ENCODE measurements around the gene TAF10. TPM values are rescaled to one million over a fixed set of nuclear protein-coding genes. Genes with fewer than 3 reads are reported as not detected.

The TAF10 gene
- total RNA-seq, 6 experiments from 2014 or later, result 47.3 to 81.9 (median 60.4) TPM

DNA sequence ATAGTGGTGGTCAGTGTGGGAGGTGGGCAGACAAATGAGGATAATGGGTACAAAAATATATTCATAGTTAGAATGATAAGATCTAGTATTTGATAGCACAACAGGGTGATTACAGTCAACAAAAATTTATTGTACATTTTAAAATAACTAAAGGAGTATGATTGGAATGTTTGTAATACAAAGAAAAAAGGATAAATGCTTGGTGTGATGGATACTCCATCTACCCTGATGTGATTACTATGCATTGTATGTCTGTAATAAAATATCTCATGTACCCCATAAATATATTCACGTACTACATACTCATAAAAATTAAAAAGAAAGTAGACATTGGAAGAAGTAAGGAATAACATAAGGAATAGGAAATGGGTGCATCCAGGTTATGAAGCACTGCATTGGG is 24.0 kb downstream of the TAF10 start:
- H3K36me3 ChIP-seq, result peaks cover 0 to 2% (median 0%) of the 10 kb centered on the region in 4 donors
- no peaks in the 10 kb centered on the region for H3K4me1 ChIP-seq
- DNase-seq (no peak), ATAC-seq (no peak)
- 92% methylated on average over 1 of the region's 1 CpG for WGBS (ENCODE audit: insufficient coverage, low coverage, low lambda C conversion rate, missing lambda C conversion rate)
- TF ChIP-seq POLR2A (IDR thresholded peaks at IDR 0.05) (no peak), CTCF (IDR thresholded peaks at IDR 0.05) (no peak)
- no peaks in the 10 kb centered on the region for H3K9me3 ChIP-seq
- H3K4me3 ChIP-seq, result no peak overlapping the region
- no peak overlapping the region for H3K27ac ChIP-seq
- intact Hi-C loops (cut with DNase I), result no loop called here
- no peaks in the 10 kb centered on the region for H3K27me3 ChIP-seq

DNA sequence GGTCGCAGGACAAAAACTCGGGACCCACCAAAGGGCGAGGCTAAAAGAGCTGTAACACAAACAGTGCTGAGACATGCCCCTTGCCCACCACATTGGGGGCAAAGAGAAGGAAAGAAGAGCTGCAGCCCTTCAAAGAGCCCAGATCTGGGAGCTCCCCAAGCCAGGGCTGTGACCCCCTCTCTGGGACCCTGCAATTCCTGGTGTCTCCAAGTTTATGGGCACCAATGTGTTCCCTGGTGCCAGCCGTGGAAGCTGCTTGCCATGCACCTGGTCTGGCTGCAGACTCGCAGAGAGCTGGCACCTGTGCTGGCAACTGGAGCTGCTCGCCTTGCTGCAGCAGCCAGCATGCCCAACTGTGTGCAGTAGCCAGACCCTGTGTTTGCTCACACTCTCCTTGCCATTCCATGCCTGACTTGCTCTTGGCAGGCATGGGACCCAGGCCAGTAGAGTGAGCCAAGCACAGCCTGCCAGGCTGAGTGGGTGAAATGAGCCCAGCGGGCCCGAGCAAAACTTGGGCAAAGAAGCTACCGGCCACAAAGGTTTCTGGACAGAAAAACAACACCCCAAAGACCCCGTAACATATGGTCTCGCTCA is 24.6 kb downstream of the TAF10 start:
- H3K4me3 ChIP-seq, result no peak overlapping the region
- H3K4me1 ChIP-seq, result no peaks in the 10 kb centered on the region
- H3K9me3 ChIP-seq, result no peaks in the 10 kb centered on the region
- 50% methylated on average over 8 of the region's 11 CpGs for WGBS (ENCODE audit: insufficient coverage, low coverage, low lambda C conversion rate, missing lambda C conversion rate)
- intact Hi-C loops (cut with DNase I), result no loop called here
- H3K36me3 ChIP-seq, result peaks cover 0 to 2% (median 0%) of the 10 kb centered on the region in 4 donors
- H3K27ac ChIP-seq, result no peak overlapping the region
- H3K27me3 ChIP-seq, result no peaks in the 10 kb centered on the region
- DNase-seq (peak; percentile 52 to 88 (median 81)), ATAC-seq (peak; percentile 93 to 100 (median 96))
- no peak for TF ChIP-seq CTCF (IDR thresholded peaks at IDR 0.05)
- TF ChIP-seq POLR2A (IDR thresholded peaks at IDR 0.05), result no peak

- ATAC-seq, result peak in 1 of 4 donors; percentile 44
Measured at GRCh38 chr11:6586434-6587359, 25.3 kb downstream of the TAF10 start.

GRCh38 chr11:6584528-6584927 is 27.5 kb downstream of the TAF10 start:
- Histone ChIP-seq H3K4me3 (no peak overlapping the region), H3K9me3 (no peaks in the 10 kb centered on the region), H3K27me3 (no peaks in the 10 kb centered on the region), H3K27ac (no peak overlapping the region), H3K36me3 (peaks cover 0 to 2% (median 0%) of the 10 kb centered on the region in 4 donors), H3K4me1 (no peaks in the 10 kb centered on the region)
- intact Hi-C loops (cut with DNase I), result no loop called here
- TF ChIP-seq CTCF (IDR thresholded peaks at IDR 0.05), result no peak
- no peak for TF ChIP-seq POLR2A (IDR thresholded peaks at IDR 0.05)
- WGBS (ENCODE audit: insufficient coverage, low coverage, low lambda C conversion rate, missing lambda C conversion rate), result 82% methylated on average over 4 of the region's 4 CpGs
- no peak for ATAC-seq
- DNase-seq, result no peak

More at GRCh38 chr11:6586434-6587359, 25.3 kb downstream of the TAF10 start:
- Histone ChIP-seq H3K4me3 (no peak overlapping the region), H3K27me3 (no peaks in the 10 kb centered on the region), H3K4me1 (no peaks in the 10 kb centered on the region), H3K27ac (no peak overlapping the region), H3K9me3 (no peaks in the 10 kb centered on the region), H3K36me3 (peaks cover 0 to 2% (median 0%) of the 10 kb centered on the region in 4 donors)
- no peak for TF ChIP-seq POLR2A (IDR thresholded peaks at IDR 0.05)
- no peak for TF ChIP-seq CTCF (IDR thresholded peaks at IDR 0.05)
- no peak for DNase-seq
- WGBS (ENCODE audit: insufficient coverage, low coverage, low lambda C conversion rate, missing lambda C conversion rate), result 93% methylated on average over 3 of the region's 25 CpGs
- intact Hi-C loops (cut with DNase I), result no loop called here

Measured in right lobe of liver (tissue), 6 donors.